Measurements from ENCODE around the gene TTC22. TPM values are rescaled to one million over a fixed set of nuclear protein-coding genes. Genes with fewer than 3 reads are reported as not detected.

TTC22 gene
- total and polyA plus RNA-seq, 2 of the 4 experiments (the other 2 are of a cell fraction), result not detected

GRCh38 chr1:54750596-54750995 is 50.5 kb downstream of the TTC22 start:
- Histone ChIP-seq H3K4me2 (ENCODE audit: low read depth, low read length) (no peak overlapping the region), H4K91ac (ENCODE audit: insufficient read depth, low read depth, low read length) (no peak overlapping the region), H3K36me3 (ENCODE audit: control insufficient read depth, insufficient read depth, low read length) (no peaks in the 10 kb centered on the region), H3K27me3 (ENCODE audit: control insufficient read depth, insufficient read depth, low read length) (peaks cover 5% of the 10 kb centered on the region; the same call in 1 of the 2 replicates), H2BK20ac (ENCODE audit: low read depth, low read length) (no peak overlapping the region), H3K27ac (ENCODE audit: insufficient read depth, low read length) (no peak overlapping the region), H3K4ac (ENCODE audit: low read depth, low read length) (no peak overlapping the region), H3K79me1 (ENCODE audit: low read depth in 1 of 2, low read length in 2 of 2) (no peaks in the 10 kb centered on the region), H3K14ac (replicated peaks; ENCODE audit: low read depth, low read length) (no peak overlapping the region), H4K8ac (ENCODE audit: low read depth in 2 of 2, low read length in 2 of 2) (no peak overlapping the region), H4K20me1 (ENCODE audit: insufficient read depth, low read length) (no peaks in the 10 kb centered on the region), H2BK15ac (ENCODE audit: low read depth, low read length) (no peak overlapping the region), H2AFZ (replicated peaks; ENCODE audit: low read length, poor library complexity) (no peak overlapping the region), H3K9me3 (ENCODE audit: control insufficient read depth, insufficient read depth, low read length) (no peaks in the 10 kb centered on the region), H3K4me3 (ENCODE audit: insufficient read depth, low read depth, low read length) (no peak overlapping the region), H3K9ac (ENCODE audit: low read depth, low read length) (no peak overlapping the region), H4K5ac (ENCODE audit: low read depth, low read length) (no peak overlapping the region), H3K18ac (ENCODE audit: low read depth, low read length) (no peak overlapping the region), H3K9me1 (ENCODE audit: insufficient read depth, low read length) (no peaks in the 10 kb centered on the region), H2AK9ac (replicated peaks; ENCODE audit: low read depth, low read length, poor library complexity) (no peak overlapping the region), H3K23ac (ENCODE audit: low read depth, low read length) (no peak overlapping the region), H3K4me1 (ENCODE audit: control insufficient read depth, insufficient read depth, low read length) (no peaks in the 10 kb centered on the region), H2BK5ac (ENCODE audit: low read depth, low read length, poor library complexity, severe bottlenecking) (no peak overlapping the region), H3K56ac (ENCODE audit: extremely low read depth, insufficient read depth, low read length) (no peak overlapping the region), H2AK5ac (ENCODE audit: low read depth, low read length) (no peak overlapping the region), H2BK120ac (ENCODE audit: low read depth, low read length) (no peak overlapping the region)
- intact Hi-C loops (cut with micrococcal nuclease), result no loop called here
- in situ Hi-C loops (cut with MboI; ENCODE audit: low sequenced_read_pairs), result no loop called here
- no peak for DNase-seq
- CTCF ChIA-PET, result no interaction called here
- BruUV-seq (replicated peaks), result no TSS peak
- ATAC-seq (ENCODE audit: low read depth), result no peak
- TF ChIP-seq, protein P1, sequence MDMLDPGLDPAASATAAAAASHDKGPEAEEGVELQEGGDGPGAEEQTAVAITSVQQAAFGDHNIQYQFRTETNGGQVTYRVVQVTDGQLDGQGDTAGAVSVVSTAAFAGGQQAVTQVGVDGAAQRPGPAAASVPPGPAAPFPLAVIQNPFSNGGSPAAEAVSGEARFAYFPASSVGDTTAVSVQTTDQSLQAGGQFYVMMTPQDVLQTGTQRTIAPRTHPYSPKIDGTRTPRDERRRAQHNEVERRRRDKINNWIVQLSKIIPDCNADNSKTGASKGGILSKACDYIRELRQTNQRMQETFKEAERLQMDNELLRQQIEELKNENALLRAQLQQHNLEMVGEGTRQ (IDR thresholded peaks at IDR 0.05; ENCODE audit: low read depth, low read length), result no peak
- no peak for TF ChIP-seq SMC3 (IDR thresholded peaks at IDR 0.05; ENCODE audit: low read depth, low read length)
- no peak for TF ChIP-seq RFX5 (IDR thresholded peaks at IDR 0.05; ENCODE audit: low read depth, low read length)
- no peak for TF ChIP-seq ELK1 (IDR thresholded peaks at IDR 0.05; ENCODE audit: borderline replicate concordance, low read depth, low read length)
- TF ChIP-seq MAZ (IDR thresholded peaks at IDR 0.05; ENCODE audit: borderline replicate concordance, low read depth, low read length), result no peak
- no peak for TF ChIP-seq POLR2A (IDR thresholded peaks at IDR 0.05; ENCODE audit: low read depth, low read length)
- TF ChIP-seq NFE2L2 (IDR thresholded peaks at IDR 0.05; ENCODE audit: low read depth, low read length), result no peak
- TF ChIP-seq, protein P2, sequence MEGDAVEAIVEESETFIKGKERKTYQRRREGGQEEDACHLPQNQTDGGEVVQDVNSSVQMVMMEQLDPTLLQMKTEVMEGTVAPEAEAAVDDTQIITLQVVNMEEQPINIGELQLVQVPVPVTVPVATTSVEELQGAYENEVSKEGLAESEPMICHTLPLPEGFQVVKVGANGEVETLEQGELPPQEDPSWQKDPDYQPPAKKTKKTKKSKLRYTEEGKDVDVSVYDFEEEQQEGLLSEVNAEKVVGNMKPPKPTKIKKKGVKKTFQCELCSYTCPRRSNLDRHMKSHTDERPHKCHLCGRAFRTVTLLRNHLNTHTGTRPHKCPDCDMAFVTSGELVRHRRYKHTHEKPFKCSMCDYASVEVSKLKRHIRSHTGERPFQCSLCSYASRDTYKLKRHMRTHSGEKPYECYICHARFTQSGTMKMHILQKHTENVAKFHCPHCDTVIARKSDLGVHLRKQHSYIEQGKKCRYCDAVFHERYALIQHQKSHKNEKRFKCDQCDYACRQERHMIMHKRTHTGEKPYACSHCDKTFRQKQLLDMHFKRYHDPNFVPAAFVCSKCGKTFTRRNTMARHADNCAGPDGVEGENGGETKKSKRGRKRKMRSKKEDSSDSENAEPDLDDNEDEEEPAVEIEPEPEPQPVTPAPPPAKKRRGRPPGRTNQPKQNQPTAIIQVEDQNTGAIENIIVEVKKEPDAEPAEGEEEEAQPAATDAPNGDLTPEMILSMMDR (conservative IDR thresholded peaks at IDR 0.05; ENCODE audit: low read depth, low read length), result no peak
- no peak for TF ChIP-seq MAFK (IDR thresholded peaks at IDR 0.05; ENCODE audit: low read depth, low read length)
- no peak for TF ChIP-seq FOS (IDR thresholded peaks at IDR 0.05; ENCODE audit: low read depth, low read length)
- no peak for TF ChIP-seq MXI1 (IDR thresholded peaks at IDR 0.05; ENCODE audit: borderline replicate concordance, low read depth, low read length)
- TF ChIP-seq RAD21 (IDR thresholded peaks at IDR 0.05; ENCODE audit: low read length), result no peak
- no peak for TF ChIP-seq CHD1 (IDR thresholded peaks at IDR 0.05; ENCODE audit: low read depth, low read length)
- TF ChIP-seq BHLHE40 (IDR thresholded peaks at IDR 0.05; ENCODE audit: low read depth, low read length), result no peak
- no peak for TF ChIP-seq CEBPB (IDR thresholded peaks at IDR 0.05; ENCODE audit: low read depth, low read length)
- no peak for TF ChIP-seq RCOR1 (IDR thresholded peaks at IDR 0.05; ENCODE audit: insufficient replicate concordance, low read length)
- POLR2A ChIA-PET (ENCODE audit: unreplicated experiment), result no interaction called here
- WGBS, 2 experiments (ENCODE audit: extremely low coverage in 2 of 2, insufficient read length in 1 of 2), result 22% methylated on average over 1 of the region's 6 CpGs; no CpG with 5 or more reads in 1 of the 2 experiments
- dilution Hi-C loops (cut with HindIII; ENCODE audit: low sequenced_read_pairs, unreplicated experiment), result no loop called here

All from IMR-90 (cell line).